ENCODE measurements around the gene CEP19.

GRCh38 chr3:196684548-196685407, 27.3 kb downstream of the CEP19 start:
- TF ChIP-seq CTCF (IDR thresholded peaks at IDR 0.05) (peak; percentile 68 to 83 (median 69)), POLR2A (IDR thresholded peaks at IDR 0.05) (no peak), EP300 (IDR thresholded peaks at IDR 0.05) (no peak)
